Measurements from ENCODE around the gene PEPD. TPM values are rescaled to one million over a fixed set of nuclear protein-coding genes. Genes with fewer than 3 reads are reported as not detected.

PEPD gene
- total and polyA plus RNA-seq, 2 of the 4 experiments (the other 2 are of a cell fraction) = 36.7 to 88.4 TPM

- Histone ChIP-seq H3K4me3 (ENCODE audit: insufficient read depth, low read depth, low read length) (no peak overlapping the region), H4K91ac (ENCODE audit: insufficient read depth, low read depth, low read length) (no peak overlapping the region), H3K4ac (ENCODE audit: low read depth, low read length) (no peak overlapping the region), H3K9ac (ENCODE audit: low read depth, low read length) (no peak overlapping the region), H3K23ac (ENCODE audit: low read depth, low read length) (no peak overlapping the region), H3K9me3 (ENCODE audit: control insufficient read depth, insufficient read depth, low read length) (no peaks in the 10 kb centered on the region), H2AK5ac (ENCODE audit: low read depth, low read length) (no peak overlapping the region), H2BK120ac (ENCODE audit: low read depth, low read length) (no peak overlapping the region), H3K27me3 (ENCODE audit: control insufficient read depth, insufficient read depth, low read length) (no peaks in the 10 kb centered on the region), H4K8ac (ENCODE audit: low read depth in 2 of 2, low read length in 2 of 2) (no peak overlapping the region), H2AK9ac (replicated peaks; ENCODE audit: low read depth, low read length, poor library complexity) (no peak overlapping the region), H3K27ac (ENCODE audit: insufficient read depth, low read length) (no peak overlapping the region), H2AFZ (replicated peaks; ENCODE audit: low read length, poor library complexity) (peak overlapping the region; percentile 50), H3K4me1 (ENCODE audit: control insufficient read depth, insufficient read depth, low read length) (no peaks in the 10 kb centered on the region), H3K56ac (ENCODE audit: extremely low read depth, insufficient read depth, low read length) (no peak overlapping the region), H4K5ac (ENCODE audit: low read depth, low read length) (no peak overlapping the region), H3K4me2 (ENCODE audit: low read depth, low read length) (no peak overlapping the region), H2BK5ac (ENCODE audit: low read depth, low read length, poor library complexity, severe bottlenecking) (no peak overlapping the region), H3K79me1 (ENCODE audit: low read depth in 1 of 2, low read length in 2 of 2) (no peaks in the 10 kb centered on the region), H2BK15ac (ENCODE audit: low read depth, low read length) (no peak overlapping the region), H3K18ac (ENCODE audit: low read depth, low read length) (no peak overlapping the region), H3K14ac (replicated peaks; ENCODE audit: low read depth, low read length) (no peak overlapping the region), H2BK20ac (ENCODE audit: low read depth, low read length) (no peak overlapping the region), H4K20me1 (ENCODE audit: insufficient read depth, low read length) (no peaks in the 10 kb centered on the region; the same call in 1 of the 2 replicates), H3K9me1 (ENCODE audit: insufficient read depth, low read length) (no peaks in the 10 kb centered on the region), H3K36me3 (ENCODE audit: control insufficient read depth, insufficient read depth, low read length) (no peaks in the 10 kb centered on the region)
- no peak for DNase-seq
- BruUV-seq (replicated peaks) = no TSS peak
- ATAC-seq (ENCODE audit: low read depth) = peak; percentile 7; the same call in 1 of the 2 replicates
- ChIA-PET POLR2A (ENCODE audit: unreplicated experiment) (no interaction called here), CTCF (interaction anchor here (0.6 to 1.6 kb wide), 5 partner anchors 9 to 165 kb away, joined by 3 to 6 read pairs (median 3); no protein-coding TSS in a partner anchor)
- intact Hi-C loops (cut with micrococcal nuclease) = loop anchor here (1.0 kb wide), 1 partner anchor 172 kb away; no protein-coding TSS in a partner anchor
- WGBS, 2 experiments (ENCODE audit: extremely low coverage in 2 of 2, insufficient read length in 1 of 2) = no CpG with 5 or more reads among the region's 9 CpGs
- dilution Hi-C loops (cut with HindIII; ENCODE audit: low sequenced_read_pairs, unreplicated experiment) = no loop called here
- in situ Hi-C loops (cut with MboI; ENCODE audit: low sequenced_read_pairs) = loop anchor here (5.0 kb wide), 1 partner anchor 170 kb away; no protein-coding TSS in a partner anchor
- no peak for TF ChIP-seq NFE2L2 (IDR thresholded peaks at IDR 0.05; ENCODE audit: low read depth, low read length)
Observed at GRCh38 chr19:33407140-33407551, 114.4 kb downstream of the PEPD start.
